Activated T-cell treated with anti-CD3 and anti-CD28 coated beads for 4 hours (primary cell): ENCODE measurements around the gene KREMEN2.
A peak's percentile ranks its signal among the peaks of the same experiment; 100 is the strongest.
"Not testable (repeated sequence)": the region's sequence is repeated elsewhere in the genome, so short reads cannot be mapped to it uniquely, and the experiment has no call there.

Experiments used
- DNase-seq: peaks from one replicate; pipeline ENCODE4 v3.0.0-alpha.2; 2020

KREMEN2 gene

DNA sequence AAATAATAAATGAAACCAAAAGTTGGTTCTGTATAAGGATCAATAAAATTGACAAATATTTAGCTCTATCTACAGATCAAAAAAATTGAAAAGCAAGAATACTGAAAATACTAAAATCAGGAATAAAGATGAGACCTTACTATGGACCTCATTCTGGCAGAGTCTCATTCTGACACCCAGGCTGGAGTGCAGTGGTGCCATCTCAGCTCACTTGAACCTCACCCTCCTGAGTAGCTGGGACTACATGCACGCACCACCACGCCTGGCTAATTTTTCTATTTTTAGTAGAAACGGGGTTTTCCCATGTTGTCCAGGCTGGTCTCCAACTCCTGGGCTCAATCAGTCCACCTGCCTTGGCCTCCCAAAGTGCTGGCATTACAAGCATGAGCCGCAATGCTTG, 22.0 kb upstream of the KREMEN2 start:
- no peak for DNase-seq

DNA sequence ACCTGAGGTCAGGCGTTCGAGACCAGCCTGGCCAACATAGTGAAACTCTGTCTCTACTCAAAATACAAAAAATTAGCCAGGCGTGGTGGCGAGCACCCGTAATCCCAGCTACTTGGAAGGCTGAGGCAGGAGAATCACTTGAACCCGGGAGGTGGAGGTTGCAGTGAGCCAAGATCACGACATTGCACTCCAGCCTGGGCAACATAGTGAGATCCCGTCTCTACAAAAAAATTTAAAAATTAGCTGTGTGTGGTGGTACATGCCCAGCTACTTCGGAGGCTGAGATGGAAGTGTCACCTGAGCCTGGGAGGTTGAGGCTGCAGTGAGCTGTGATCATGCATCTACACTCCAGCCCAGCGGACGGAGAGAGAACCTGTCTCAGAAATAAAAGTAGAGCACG, 20.4 kb upstream of the KREMEN2 start:
- not testable (repeated sequence) for DNase-seq

DNA sequence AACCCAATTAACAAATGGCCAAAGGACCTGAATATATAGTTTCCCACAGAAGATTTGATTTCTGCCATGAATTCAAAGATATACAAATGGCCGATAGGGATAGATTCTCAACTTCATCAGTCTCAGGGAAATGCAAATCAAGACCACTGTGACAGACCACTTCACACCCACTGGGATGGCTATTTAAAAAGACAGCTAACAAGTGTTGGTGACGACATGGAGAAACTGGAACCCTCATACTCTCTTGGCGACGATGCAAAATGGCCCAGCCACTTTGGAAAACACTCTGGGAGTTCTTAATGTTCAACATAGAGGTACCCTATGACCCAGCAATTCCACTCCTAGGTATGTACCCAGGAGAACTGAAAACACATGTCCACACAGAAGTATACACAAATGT, 17.4 kb upstream of the KREMEN2 start:
- DNase-seq = no peak

DNA sequence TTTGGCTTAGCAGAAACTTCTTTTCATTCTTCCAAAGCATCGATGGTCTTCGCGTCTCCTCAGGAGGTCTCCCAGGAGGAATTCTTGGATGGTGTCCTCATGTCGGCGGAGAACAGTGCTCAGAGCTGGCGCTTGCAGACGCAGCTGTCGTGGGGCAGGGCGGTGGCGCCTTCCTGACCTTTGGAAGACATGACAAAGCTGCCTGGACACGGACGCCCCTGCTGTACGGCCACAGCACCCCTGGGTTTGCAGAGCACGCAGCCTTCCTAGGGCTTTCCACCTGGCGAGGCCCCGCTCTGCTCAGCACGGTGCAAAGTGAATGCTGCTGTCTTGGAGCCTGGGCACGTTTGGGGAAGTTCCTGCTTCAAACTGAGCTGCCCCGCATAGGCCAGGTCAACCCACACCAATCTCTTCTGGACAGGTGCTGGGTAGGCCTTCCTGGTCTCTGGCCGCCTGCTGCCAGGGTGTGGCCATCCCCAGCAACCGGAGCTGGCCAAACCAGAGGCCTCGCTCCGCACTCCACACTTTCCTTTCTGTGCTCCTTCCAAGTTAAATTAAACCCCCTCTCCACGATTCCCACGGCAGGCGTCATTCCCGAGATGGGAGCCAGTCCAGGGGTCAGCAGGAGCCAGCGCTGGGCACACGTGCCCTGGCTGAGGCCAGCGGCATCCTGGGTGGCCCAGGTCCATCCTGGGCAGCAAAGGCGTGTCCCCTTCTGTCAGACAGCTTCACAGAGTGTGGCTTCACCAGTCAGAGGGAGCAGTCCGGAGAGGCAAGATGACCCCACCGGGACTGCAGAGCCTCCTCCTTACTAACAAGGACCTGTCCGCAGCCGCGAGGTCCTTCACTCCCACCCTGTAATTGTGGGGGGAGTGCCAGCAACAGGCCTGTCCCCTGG, 15.0 kb upstream of the KREMEN2 start:
- no peak for DNase-seq

DNA sequence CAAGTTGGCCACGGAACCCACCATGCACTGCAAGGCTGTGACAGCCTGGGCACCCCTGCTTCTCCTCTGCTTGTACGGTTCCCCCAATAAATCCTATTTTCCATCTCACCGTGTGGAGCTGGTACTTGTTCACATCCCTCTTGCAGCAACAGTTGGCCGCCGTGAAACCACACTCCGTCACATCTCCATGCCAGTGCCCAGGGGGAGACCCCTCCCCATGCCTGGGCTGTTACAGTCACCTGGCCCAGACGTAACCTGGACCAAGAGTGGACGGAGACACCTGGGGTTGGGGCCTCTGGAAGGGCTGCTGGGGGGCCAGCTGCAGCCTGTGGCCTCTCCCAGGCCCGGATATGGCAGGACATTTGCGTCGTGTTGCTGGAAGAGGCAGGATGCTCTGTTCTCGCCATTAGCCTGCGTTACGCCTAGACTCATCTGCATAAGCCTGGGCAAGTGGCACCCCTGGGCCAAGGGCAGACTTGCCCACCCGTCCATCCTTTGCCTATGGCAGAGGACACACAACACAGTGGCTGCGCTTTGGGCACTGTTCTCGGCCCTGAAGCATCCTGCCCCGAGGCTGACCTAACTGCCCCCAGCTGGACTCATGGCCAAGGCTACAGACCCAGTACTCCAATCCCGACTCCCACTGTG, 14.2 kb upstream of the KREMEN2 start:
- DNase-seq = no peak

DNA sequence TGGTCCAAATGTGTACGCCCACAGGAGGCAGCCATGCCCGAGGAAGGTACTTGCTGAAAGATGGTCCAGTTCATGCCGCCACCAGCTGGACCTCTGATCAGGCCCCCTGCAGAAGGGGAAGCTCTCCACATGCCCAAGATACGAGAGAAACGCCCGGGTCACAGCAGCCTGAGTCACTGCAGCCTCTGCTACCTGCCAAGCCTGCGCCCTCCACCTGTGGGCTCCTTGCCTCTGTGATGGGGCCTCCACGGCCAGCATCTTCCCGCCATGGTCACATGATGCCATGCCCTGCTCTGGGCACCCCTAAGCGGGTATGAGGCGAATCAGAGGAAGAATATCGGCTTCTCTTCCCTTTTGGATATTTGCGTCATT, 13.7 kb upstream of the KREMEN2 start:
- no peak for DNase-seq

DNA sequence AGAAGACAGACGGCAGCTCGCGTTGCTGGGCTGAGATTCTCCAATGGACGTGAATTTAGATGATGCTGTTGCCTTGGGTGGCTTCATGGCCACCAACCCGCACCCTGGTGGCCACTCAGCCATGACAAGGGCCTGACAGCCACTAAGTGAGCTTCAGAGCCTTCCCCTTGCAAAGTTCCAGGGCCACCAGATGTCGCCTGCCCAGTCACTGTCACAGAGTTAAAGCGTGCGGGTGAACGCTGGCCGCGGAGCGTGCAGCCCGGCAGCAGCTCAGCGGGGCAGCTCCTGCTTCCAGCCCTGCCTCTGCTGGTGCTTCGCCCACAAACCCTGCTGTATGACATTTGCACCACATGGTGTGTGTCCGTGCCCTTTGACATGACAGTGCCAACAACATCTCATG, 13.3 kb upstream of the KREMEN2 start:
- DNase-seq = no peak

DNA sequence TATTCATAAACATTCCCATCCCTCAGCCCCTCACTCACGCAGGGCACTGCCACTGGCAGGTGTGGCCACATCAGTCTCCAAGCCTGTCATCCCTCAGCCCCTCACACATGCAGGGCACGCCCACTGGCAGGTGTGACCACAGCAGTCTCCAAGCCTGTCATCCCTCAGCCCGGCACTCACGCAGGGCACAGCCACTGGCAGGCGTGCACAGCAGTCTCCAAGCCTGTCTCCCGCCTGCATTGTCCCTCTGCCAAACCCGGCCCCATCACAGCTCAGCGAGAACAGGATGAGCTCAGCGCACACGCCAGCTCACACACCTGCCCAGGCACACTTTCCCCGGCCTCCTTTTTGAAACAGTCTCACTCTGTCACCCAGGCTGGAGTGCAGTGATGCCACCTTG, 11.4 kb upstream of the KREMEN2 start:
- no peak for DNase-seq

DNA sequence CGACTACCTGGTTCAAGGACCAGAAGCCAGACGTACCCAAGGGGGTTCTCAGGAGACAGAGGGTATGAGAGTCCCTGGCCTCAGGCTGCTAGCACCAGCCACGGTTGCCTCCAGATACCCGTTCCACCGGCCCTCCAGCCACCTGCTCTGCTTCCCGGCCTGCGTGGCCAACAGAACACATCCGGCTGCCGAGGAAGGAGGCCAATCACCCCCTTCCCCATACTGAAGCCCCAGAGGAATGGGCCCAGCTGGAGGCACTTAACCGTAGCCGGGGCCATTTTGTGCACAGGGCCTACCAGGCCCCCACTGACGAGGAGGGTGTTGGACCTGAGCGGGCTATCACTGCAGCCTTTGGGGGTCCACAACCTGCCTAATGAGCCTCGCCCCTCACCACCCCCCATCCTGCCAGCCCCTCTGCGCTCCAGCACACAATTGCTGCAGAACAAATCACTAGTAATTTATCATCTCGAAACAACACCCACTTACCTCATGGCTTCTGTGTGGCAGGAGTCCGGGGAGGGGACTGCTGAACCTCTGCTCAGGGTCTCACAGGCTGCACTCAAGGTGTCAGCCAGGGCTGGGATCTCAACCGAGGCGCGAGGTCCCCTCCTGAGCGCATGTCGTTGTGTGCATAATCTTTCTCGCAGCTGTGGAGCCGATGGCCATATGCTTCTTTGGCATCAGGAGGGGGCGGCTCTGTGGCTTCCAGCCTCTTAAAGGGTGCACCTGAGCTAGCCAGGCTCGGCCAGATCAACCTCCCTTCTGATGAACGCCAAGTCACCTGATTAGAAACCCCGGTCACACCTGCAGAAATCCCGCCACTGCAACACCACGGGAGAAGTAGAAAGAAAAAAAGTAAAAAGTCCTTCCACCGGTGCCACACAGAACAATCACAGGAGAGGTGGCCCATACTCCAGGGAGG, 10.1 kb upstream of the KREMEN2 start:
- DNase-seq = no peak

DNA sequence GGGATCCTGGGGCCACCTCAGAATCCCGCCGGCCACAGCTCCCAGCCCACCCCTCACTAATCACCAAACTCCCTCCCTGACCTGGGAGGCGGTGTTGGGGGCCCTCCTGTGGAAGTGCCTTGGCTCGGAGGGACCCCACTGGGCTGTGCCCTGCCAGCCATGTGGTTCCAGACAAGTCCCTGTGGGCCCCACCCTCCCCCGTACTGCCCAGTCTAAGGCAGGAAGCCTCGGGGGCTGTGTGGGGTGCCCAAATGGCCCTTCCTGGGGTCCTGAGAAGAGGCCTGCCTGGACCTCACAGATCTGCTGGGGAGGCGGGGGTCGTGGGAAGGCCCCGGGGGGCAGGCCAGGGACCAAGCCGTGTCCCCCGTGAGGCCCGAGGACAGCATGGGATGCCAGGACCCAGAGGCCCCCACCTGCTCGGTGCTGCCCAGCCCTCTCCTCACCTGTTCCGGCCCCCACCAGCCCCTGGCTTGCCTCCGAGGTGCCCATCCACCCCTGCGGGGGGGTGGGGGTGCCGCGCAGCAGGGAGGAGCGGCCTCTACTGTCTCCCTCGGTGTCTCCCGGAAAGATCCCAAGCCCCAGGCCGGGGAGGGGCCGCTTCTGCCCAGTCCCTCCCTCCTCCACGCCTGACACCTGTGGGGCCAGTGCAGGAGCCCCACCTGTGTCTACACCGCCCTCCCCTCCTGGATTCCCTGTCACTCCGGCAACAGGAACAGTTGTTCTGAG, 9.3 kb upstream of the KREMEN2 start:
- no peak for DNase-seq

DNA sequence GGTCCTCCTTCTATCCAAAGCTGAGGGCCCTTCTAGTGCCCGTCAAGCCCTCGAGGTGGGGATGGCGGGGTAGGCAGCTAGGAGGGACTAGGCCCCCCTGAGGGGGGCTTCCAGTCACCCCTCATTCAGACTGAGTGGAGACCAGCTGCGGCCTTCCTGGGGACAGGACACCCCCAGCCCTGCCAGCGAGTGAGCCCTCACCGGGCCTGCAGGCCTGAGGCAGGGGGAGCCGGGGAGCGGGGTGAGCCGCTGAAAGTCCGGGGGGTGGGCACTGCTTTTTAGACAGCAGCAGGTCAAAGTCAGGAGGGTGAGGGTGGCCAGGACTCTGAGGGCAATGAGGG, 8.7 kb upstream of the KREMEN2 start:
- no peak for DNase-seq

DNA sequence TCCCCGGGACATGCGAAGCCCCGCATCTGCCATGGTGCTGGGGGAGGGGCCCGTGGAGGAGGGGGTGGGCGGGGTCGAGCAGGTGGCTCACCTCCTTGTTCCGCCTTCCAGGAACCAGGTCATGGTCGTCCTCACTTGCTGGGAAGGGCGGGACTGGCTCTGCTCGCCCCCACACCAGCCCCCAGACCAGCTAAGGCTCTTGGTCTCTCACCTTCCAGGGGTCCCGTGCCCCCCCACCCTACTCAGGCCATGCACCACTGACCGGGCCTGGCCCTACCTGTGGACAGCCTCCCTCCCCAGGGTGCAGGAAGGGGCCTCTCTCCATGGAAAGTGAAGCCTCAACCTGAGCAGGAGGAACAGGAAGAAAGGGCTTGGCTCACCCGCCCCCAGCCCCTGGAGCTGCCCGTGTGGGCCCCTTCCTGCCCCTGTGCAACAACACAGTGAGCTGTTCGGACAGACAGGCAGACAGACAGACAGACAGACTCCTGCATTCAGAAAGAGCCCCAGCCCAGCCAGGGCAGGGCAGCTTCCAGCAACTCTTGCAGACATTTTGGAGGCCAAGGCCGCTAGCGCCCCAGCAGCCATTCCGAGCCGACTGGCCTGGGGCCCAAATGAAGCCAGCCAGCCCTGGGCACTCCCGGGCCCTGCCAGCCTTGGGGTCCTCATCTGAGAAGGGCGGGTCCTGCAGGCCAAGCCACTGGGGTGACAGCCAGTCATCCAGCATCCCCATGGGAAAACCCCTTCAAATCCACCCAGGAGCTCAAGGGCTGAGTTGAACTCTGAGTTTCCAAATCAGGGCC, 8.1 kb upstream of the KREMEN2 start:
- no peak for DNase-seq

DNA sequence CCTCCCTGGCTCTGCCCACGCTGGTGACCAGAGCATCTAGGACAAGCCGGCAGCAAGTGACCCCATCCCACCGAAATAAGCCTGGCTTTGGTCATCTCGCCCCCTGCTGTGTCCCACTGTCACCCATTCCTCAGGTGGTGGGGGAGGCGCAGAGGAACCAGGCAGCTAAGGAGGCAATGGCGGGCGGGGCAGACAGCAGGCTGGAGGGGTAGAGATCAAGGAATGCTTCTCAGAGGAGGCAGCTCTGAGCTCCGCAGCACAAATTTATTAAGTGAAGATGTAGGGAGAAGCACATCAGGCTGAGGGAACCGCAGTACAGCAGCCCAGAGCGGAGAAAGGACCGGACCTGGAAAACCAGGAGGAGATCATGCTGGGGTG, 7.5 kb upstream of the KREMEN2 start:
- no peak for DNase-seq

DNA sequence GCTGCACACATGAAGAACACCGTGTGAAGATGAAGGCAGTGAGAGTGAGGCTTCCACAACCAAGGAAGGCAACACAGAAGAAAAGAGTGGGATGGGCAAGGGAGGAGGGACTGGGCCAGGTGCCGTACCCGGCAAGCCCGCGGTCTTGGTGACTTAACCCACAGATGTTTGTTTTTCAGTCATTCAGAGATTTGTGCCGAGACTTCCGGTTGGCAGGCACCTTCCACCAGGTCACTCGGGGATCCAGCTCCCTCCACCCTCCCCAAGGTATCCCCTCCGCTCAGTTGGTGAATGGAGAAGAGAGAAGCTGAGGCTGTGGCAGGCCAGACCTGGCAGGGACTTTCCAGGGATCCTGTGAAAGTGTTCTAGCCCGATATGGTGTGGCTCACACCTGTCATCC, 4.9 kb upstream of the KREMEN2 start:
- no peak for DNase-seq

DNA sequence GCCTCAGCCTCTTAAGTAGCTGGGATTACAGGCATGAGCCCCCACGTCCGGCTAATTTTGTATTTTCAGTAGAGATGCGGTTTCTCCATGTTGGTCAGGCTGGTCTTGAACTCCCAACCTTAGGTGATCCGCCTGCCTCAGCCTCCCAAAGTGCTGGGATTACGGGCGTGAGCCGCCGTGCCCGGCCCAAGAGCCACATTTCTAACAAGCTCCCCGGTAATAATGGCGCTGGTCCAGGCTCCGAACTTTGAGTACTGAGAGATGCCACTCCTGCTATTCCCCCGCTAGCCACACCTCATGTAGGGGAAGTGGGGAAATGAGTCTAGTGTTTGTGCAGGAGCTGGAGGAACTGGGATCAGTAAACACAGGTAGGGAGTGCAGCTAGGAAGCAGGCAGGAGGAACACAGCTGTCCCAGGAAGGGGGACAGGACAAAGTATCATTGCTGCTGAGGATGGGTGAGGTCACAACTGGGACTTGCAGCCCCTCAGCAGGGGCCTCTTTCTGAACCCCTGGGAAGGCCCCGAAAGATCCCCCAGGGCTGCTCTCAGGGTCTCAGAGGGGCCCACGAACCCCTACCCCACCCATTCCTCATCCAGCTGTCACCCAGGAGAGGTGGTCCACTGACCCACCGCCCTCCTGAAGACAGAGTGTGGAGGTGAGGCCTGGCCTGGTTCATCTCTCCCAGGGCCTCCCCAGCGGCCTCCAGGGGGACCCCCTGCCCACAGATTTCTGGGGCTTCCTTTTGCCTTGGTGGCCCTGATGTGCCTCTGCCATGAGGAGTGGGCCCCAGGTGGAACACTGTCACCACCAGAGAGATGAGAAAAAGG, 3.7 kb upstream of the KREMEN2 start:
- DNase-seq = no peak

DNA sequence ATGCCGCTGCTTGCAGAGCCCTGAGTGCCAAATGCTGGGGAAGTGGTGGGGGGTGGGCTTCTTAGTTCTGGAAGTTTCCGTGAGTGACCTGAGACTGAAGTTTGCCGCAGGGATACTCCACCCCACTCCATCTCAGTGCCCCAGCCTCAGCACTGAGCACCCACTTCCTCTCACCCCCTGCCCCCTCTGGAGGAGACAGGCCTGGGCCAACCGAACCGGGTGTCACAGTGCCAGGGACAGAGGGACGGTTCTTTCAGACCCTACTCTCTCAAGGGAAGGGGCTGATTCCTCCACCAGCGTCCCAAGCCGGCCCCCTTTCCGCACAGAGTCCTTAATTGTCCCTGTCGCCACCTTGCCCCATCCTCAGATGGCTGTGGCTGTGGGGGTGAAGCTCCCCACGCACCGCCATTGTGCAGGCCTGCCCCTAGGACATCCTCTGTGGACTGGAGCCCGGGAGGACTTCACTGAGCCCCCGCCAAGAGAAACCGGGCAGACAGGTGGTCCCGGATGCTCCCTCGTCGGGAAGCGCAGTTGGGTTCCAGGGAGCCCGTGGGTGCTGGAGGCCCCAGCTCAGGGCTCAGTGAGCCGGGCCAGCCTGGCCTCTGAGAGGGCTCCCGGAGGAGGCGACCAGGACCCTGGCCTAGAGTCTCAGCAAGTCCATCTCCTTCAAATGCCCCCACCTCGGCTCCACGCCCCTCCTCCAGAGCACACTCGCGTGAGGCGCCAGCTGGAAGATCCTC, 1.6 kb upstream of the KREMEN2 start:
- DNase-seq = no peak

DNA sequence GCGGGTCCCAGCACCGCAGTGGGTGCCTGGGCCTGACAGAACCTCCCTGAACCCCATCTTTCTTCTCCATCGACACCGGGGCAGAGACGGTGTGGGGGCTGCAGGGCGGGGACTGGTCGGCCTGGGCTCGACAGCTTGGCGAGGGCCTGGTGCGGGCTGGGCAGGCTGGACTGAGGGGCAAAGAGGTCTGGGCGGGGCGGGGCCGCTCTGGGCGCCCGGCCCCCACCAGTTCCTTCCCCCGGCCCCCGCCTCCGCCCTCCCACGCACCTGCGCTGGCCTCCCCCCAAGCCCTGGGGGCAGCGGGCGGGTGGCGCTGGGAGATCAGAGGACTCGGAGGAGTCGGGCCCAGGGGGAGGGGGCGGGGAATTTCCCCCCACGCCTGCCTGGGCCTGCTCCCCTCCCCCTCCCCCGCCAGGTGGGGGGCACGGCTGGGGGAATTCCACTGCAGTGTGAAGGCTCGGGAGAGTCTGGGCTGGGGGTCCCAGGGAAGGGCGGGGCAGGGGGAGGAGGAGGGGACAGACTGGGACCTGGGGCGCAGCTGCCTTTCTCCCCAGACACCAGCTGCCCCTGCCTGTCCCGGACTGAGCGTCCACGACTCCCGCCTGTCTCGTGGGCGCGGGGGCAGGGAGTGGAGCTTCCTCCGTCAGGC, 877 bp upstream of the KREMEN2 start:
- peak; percentile 52 for DNase-seq

DNA sequence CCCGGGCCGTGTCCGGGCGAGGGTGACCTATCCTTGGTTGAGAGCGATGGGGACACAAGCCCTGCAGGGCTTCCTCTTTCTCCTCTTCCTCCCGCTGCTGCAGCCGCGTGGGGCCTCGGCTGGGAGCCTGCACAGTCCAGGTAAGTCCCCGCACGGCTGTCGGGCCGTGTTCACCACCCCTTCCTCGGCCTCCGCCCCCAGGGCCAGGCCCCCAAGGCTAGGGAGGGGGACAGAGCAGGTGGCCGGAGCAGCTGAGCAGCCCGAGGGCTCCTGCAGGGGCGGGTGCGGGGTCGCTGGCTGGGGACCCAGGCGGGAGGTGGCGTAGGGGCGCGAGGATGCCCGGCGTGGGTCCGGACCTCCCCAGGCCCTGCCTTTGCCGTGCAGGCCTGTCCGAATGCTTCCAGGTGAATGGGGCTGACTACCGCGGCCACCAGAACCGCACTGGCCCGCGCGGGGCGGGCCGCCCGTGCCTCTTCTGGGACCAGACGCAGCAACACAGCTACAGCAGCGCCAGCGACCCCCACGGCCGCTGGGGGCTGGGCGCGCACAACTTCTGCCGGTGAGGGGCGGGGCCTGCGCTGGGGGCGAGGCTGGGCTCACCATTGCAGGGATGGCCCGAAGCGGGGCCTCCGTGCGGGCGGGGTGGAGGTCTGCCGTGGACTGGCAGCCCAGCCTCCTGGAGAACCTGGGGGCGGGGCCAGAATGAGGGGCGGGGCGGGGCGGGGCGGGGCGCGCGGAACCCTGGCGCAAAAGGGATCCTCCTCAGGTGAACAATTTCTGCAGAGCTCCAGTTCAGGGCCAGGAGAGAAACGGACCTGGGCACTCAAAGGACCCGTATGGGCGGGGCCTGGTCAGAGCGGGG, 631 bp downstream of the KREMEN2 start:
- DNase-seq = no peak
